ENCODE data around the gene SEC24D. TPM values are rescaled to one million over a fixed set of nuclear protein-coding genes. Genes with fewer than 3 reads are reported as not detected.
"Not testable (repeated sequence)": the region's sequence is repeated elsewhere in the genome, so short reads cannot be mapped to it uniquely, and the experiment has no call there.

Gene SEC24D
- total RNA-seq, 1 donor from 2014 or later = 66.7 TPM

GRCh38 chr4:118810991-118811764, 24.7 kb downstream of the SEC24D start:
- no peak for DNase-seq (ENCODE audit: low spot score)

- no peak for DNase-seq (ENCODE audit: low spot score)
Observed at GRCh38 chr4:118807659-118808058, 28.3 kb downstream of the SEC24D start.

GRCh38 chr4:118803253-118803652, 32.7 kb downstream of the SEC24D start:
- DNase-seq (ENCODE audit: low spot score) = no peak

- DNase-seq (ENCODE audit: low spot score) = no peak
Observed at GRCh38 chr4:118801895-118802575, 33.9 kb downstream of the SEC24D start.

GRCh38 chr4:118799231-118799942, 36.5 kb downstream of the SEC24D start:
- DNase-seq (ENCODE audit: low spot score) = no peak

GRCh38 chr4:118798658-118799057, 37.3 kb downstream of the SEC24D start:
- no peak for DNase-seq (ENCODE audit: low spot score)

- no peak for DNase-seq (ENCODE audit: low spot score)
Observed at GRCh38 chr4:118797558-118798142, 38.3 kb downstream of the SEC24D start.

- not testable (repeated sequence) for DNase-seq (ENCODE audit: low spot score)
Observed at GRCh38 chr4:118791690-118792446, 44.1 kb downstream of the SEC24D start.

- DNase-seq (ENCODE audit: low spot score) = no peak
Observed at GRCh38 chr4:118790544-118790943, 45.4 kb downstream of the SEC24D start.

GRCh38 chr4:118788911-118789310, 47.0 kb downstream of the SEC24D start:
- no peak for DNase-seq (ENCODE audit: low spot score)

GRCh38 chr4:118787844-118788380, 48.0 kb downstream of the SEC24D start:
- no peak for DNase-seq (ENCODE audit: low spot score)

GRCh38 chr4:118784776-118785175, 51.1 kb downstream of the SEC24D start:
- no peak for DNase-seq (ENCODE audit: low spot score)

- no peak for DNase-seq (ENCODE audit: low spot score)
Observed at GRCh38 chr4:118783887-118784286, 52.0 kb downstream of the SEC24D start.

GRCh38 chr4:118782886-118783285, 53.0 kb downstream of the SEC24D start:
- DNase-seq (ENCODE audit: low spot score) = not testable (repeated sequence)

- DNase-seq (ENCODE audit: low spot score) = not testable (repeated sequence)
Observed at GRCh38 chr4:118777649-118778048, 58.3 kb downstream of the SEC24D start.

- DNase-seq (ENCODE audit: low spot score) = not testable (repeated sequence)
Observed at GRCh38 chr4:118776955-118777640, 58.8 kb downstream of the SEC24D start.

GRCh38 chr4:118776157-118776954, 59.6 kb downstream of the SEC24D start:
- no peak for DNase-seq (ENCODE audit: low spot score)

- no peak for DNase-seq (ENCODE audit: low spot score)
Observed at GRCh38 chr4:118775405-118775804, 60.5 kb downstream of the SEC24D start.

- no peak for DNase-seq (ENCODE audit: low spot score)
Observed at GRCh38 chr4:118774989-118775388, 60.9 kb downstream of the SEC24D start.

GRCh38 chr4:118774321-118774720, 61.6 kb downstream of the SEC24D start:
- no peak for DNase-seq (ENCODE audit: low spot score)
